ENCODE data around the gene NDNF.

Gene NDNF

GRCh38 chr4:121096191-121096590 is 23.9 kb upstream of the NDNF start:
- Histone ChIP-seq H3K4me3 (ENCODE audit: low read length) (no peak overlapping the region), H3K4me1 (ENCODE audit: control insufficient read depth, insufficient read depth, low read length) (no peaks in the 10 kb centered on the region), H3K36me3 (ENCODE audit: control insufficient read depth, insufficient read depth, low read length) (no peaks in the 10 kb centered on the region), H3K9me3 (ENCODE audit: control insufficient read depth, insufficient read depth, low read length) (no peaks in the 10 kb centered on the region), H3K27me3 (ENCODE audit: control insufficient read depth, insufficient read depth, low read length) (no peaks in the 10 kb centered on the region), H3K27ac (ENCODE audit: low read length) (no peak overlapping the region)
- DNase-seq (ENCODE audit: low read depth, low spot score): no peak

GRCh38 chr4:121094297-121094966 is 22.1 kb upstream of the NDNF start:
- Histone ChIP-seq H3K9me3 (ENCODE audit: control insufficient read depth, insufficient read depth, low read length) (no peaks in the 10 kb centered on the region), H3K27ac (ENCODE audit: low read length) (no peak overlapping the region), H3K4me1 (ENCODE audit: control insufficient read depth, insufficient read depth, low read length) (no peaks in the 10 kb centered on the region), H3K36me3 (ENCODE audit: control insufficient read depth, insufficient read depth, low read length) (no peaks in the 10 kb centered on the region), H3K27me3 (ENCODE audit: control insufficient read depth, insufficient read depth, low read length) (no peaks in the 10 kb centered on the region), H3K4me3 (ENCODE audit: low read length) (no peak overlapping the region)
- no CpG with 5 or more reads among the region's 3 CpGs for WGBS (ENCODE audit: insufficient coverage, insufficient read length)
- no peak for DNase-seq (ENCODE audit: low read depth, low spot score)

DNA sequence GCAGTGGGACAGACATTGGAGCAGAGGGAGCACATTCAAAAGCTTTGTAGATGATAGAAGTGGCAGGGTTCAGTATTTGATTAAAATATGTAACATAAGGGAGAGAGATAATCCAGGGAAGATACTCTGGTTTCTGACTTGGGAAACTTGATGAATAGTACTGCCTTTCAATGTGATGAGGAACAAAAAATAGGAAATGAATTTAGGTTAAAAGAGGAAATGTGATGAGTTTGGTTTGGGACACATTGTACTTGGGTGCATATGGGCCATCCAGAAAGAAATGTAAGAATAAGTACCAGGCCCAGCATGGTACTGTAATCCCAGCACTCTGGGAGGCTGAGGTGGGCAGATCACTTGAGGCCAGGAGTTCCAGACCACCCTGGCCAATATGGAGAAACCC is 20.9 kb upstream of the NDNF start:
- no peak overlapping the region for H3K4me3 ChIP-seq (ENCODE audit: low read length)
- DNase-seq (ENCODE audit: low read depth, low spot score): no peak
- H3K27ac ChIP-seq (ENCODE audit: low read length): no peak overlapping the region
- H3K36me3 ChIP-seq (ENCODE audit: control insufficient read depth, insufficient read depth, low read length): no peaks in the 10 kb centered on the region
- no peaks in the 10 kb centered on the region for H3K27me3 ChIP-seq (ENCODE audit: control insufficient read depth, insufficient read depth, low read length)
- no peaks in the 10 kb centered on the region for H3K9me3 ChIP-seq (ENCODE audit: control insufficient read depth, insufficient read depth, low read length)
- no peaks in the 10 kb centered on the region for H3K4me1 ChIP-seq (ENCODE audit: control insufficient read depth, insufficient read depth, low read length)

DNA sequence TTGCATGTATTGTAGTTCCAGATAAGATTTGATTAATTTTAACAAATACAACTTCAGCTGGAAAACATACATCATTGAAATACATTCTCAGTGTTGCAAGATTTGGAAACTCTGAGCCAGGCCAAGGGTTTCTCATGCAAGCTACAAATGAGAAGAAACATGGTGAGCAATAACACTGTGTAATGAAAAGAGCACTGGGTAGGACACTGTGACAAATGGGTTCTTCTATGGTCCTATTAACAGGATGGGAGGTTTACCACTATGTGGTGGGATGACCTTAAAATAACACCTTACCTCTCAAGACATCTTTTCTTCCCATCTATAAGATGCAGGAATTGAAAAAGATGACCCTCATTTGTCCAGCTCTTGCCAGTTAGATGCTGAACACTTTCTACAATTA is 19.6 kb upstream of the NDNF start:
- Histone ChIP-seq H3K4me3 (ENCODE audit: low read length) (no peak overlapping the region), H3K27ac (ENCODE audit: low read length) (no peak overlapping the region), H3K9me3 (ENCODE audit: control insufficient read depth, insufficient read depth, low read length) (no peaks in the 10 kb centered on the region), H3K4me1 (ENCODE audit: control insufficient read depth, insufficient read depth, low read length) (no peaks in the 10 kb centered on the region), H3K27me3 (ENCODE audit: control insufficient read depth, insufficient read depth, low read length) (no peaks in the 10 kb centered on the region), H3K36me3 (ENCODE audit: control insufficient read depth, insufficient read depth, low read length) (no peaks in the 10 kb centered on the region)
- no peak for DNase-seq (ENCODE audit: low read depth, low spot score)

DNA sequence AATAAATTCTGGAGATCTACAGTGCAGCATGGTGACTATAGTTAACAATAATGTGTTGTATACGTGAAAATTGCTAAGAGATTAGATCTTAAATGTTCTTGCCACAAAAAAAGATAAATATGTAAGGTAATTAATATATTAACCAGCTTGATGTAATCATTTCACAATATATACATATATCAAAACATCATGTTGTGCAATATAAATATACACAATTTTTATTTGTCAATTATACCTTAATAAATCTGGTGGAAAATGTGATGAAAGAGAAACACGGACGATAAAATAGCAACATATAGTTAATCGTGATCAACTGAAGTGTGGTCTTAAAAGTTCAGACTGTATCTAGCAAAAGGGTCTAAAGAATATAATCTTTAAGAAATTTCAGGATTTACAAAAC is 16.5 kb upstream of the NDNF start:
- Histone ChIP-seq H3K36me3 (ENCODE audit: control insufficient read depth, insufficient read depth, low read length) (no peaks in the 10 kb centered on the region), H3K4me3 (ENCODE audit: low read length) (no peak overlapping the region), H3K27me3 (ENCODE audit: control insufficient read depth, insufficient read depth, low read length) (no peaks in the 10 kb centered on the region), H3K9me3 (ENCODE audit: control insufficient read depth, insufficient read depth, low read length) (no peaks in the 10 kb centered on the region), H3K27ac (ENCODE audit: low read length) (no peak overlapping the region), H3K4me1 (ENCODE audit: control insufficient read depth, insufficient read depth, low read length) (no peaks in the 10 kb centered on the region)
- DNase-seq (ENCODE audit: low read depth, low spot score): no peak
- no CpG with 5 or more reads among the region's 4 CpGs for WGBS (ENCODE audit: insufficient coverage, insufficient read length)

DNA sequence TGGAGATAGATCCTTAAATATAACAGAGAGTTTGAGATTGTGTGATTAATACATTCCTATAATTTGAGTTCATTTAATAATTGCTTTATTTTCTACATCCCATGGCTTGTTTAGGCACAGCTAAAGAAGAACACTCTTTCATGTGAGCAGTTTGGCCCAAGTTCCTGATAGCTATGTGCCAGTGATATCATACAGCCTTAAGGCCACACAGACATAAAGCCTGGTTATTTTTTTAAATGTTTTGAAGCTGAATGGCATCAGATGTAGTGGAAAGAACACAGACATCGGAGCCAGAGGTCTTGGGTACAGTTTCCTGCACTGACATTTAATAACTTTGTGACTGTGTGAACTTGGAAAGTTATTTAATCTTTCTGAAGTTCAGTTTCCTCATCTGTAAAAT is 7.0 kb upstream of the NDNF start:
- H3K36me3 ChIP-seq (ENCODE audit: control insufficient read depth, insufficient read depth, low read length): no peaks in the 10 kb centered on the region
- no CpG with 5 or more reads among the region's 1 CpG for WGBS (ENCODE audit: insufficient coverage, insufficient read length)
- no peaks in the 10 kb centered on the region for H3K27me3 ChIP-seq (ENCODE audit: control insufficient read depth, insufficient read depth, low read length)
- peaks cover 1% of the 10 kb centered on the region; the same call in 1 of the 2 replicates for H3K4me1 ChIP-seq (ENCODE audit: control insufficient read depth, insufficient read depth, low read length)
- H3K9me3 ChIP-seq (ENCODE audit: control insufficient read depth, insufficient read depth, low read length): no peaks in the 10 kb centered on the region
- no peak overlapping the region for H3K4me3 ChIP-seq (ENCODE audit: low read length)
- no peak overlapping the region for H3K27ac ChIP-seq (ENCODE audit: low read length)
- DNase-seq (ENCODE audit: low read depth, low spot score): no peak

DNA sequence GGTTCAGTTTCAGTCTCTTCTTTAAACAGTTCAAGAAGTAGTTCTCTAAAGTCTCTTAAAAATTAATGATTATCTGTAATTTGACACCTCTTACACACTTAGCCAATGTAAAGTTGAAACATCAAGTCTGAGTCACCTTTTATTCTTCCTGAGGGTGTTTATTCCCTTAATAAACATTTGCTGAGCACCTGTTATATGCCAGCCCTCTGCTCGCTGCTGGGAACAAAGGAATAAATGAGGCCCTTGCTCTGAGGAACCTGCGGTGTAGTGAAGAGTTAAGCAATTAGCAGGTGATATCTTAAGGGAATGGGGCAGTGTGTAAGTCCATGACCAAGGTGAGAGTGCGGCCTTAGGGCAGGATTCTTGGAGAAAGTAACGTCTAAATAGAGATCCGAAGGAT is 5.2 kb upstream of the NDNF start:
- peaks cover 3% of the 10 kb centered on the region; the same call in 1 of the 2 replicates for H3K4me1 ChIP-seq (ENCODE audit: control insufficient read depth, insufficient read depth, low read length)
- H3K27ac ChIP-seq (ENCODE audit: low read length): no peak overlapping the region
- H3K9me3 ChIP-seq (ENCODE audit: control insufficient read depth, insufficient read depth, low read length): no peaks in the 10 kb centered on the region
- no CpG with 5 or more reads among the region's 5 CpGs for WGBS (ENCODE audit: insufficient coverage, insufficient read length)
- no peak for DNase-seq (ENCODE audit: low read depth, low spot score)
- H3K27me3 ChIP-seq (ENCODE audit: control insufficient read depth, insufficient read depth, low read length): no peaks in the 10 kb centered on the region; the same call in 1 of the 2 replicates
- H3K36me3 ChIP-seq (ENCODE audit: control insufficient read depth, insufficient read depth, low read length): no peaks in the 10 kb centered on the region
- H3K4me3 ChIP-seq (ENCODE audit: low read length): no peak overlapping the region

- H3K36me3 ChIP-seq (ENCODE audit: control insufficient read depth, insufficient read depth, low read length): no peaks in the 10 kb centered on the region
- peaks cover 3% of the 10 kb centered on the region; the same call in 1 of the 2 replicates for H3K4me1 ChIP-seq (ENCODE audit: control insufficient read depth, insufficient read depth, low read length)
- DNase-seq (ENCODE audit: low read depth, low spot score): no peak
- peaks cover 3% of the 10 kb centered on the region; the same call in 1 of the 2 replicates for H3K27me3 ChIP-seq (ENCODE audit: control insufficient read depth, insufficient read depth, low read length)
- WGBS (ENCODE audit: insufficient coverage, insufficient read length): no CpG with 5 or more reads among the region's 6 CpGs
- H3K9me3 ChIP-seq (ENCODE audit: control insufficient read depth, insufficient read depth, low read length): no peaks in the 10 kb centered on the region
- H3K27ac ChIP-seq (ENCODE audit: low read length): no peak overlapping the region
- H3K4me3 ChIP-seq (ENCODE audit: low read length): no peak overlapping the region
These were observed 4.1 kb upstream of the NDNF start for GRCh38 chr4:121076416-121076815.

DNA sequence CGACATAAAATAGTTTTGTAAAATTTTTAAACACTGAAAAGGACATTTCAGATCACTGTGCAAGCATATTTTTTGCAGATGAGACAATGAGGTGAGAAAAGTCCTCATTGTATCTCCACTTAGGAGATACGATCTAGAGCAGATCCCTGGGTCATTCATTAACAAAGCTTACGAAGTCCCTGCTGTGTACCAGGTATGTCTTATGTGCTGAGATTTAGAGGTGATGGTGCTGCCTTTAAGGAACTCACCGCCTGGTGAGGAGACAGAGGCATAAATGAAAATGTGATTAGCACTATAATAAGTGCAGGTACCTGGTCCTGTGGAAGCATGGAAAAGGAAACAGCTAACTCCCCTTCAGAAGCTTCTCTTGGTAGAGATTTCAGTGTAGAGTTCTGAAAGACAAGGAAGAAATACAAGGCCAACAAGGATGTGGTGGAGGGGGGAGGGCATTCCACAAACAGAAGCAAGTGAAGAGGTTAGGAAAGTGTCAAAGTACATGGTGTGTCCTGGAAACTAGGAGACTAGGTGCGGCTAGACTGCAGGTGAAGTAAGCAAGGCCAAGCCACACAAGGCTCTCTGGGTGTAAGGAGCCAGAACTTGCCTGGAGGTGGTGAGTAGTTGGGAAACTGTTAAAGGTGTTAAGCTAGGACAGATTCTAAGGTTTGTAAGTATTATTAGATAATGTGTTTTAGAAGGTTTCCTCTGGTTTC is 1.5 kb upstream of the NDNF start:
- no peaks in the 10 kb centered on the region for H3K9me3 ChIP-seq (ENCODE audit: control insufficient read depth, insufficient read depth, low read length)
- no peaks in the 10 kb centered on the region for H3K36me3 ChIP-seq (ENCODE audit: control insufficient read depth, insufficient read depth, low read length)
- DNase-seq (ENCODE audit: low read depth, low spot score): no peak
- no CpG with 5 or more reads among the region's 5 CpGs for WGBS (ENCODE audit: insufficient coverage, insufficient read length)
- peaks cover 5% of the 10 kb centered on the region; the same call in 1 of the 2 replicates for H3K27me3 ChIP-seq (ENCODE audit: control insufficient read depth, insufficient read depth, low read length)
- no peak overlapping the region for H3K27ac ChIP-seq (ENCODE audit: low read length)
- no peak overlapping the region for H3K4me3 ChIP-seq (ENCODE audit: low read length)
- peaks cover 3% of the 10 kb centered on the region; the same call in 1 of the 2 replicates for H3K4me1 ChIP-seq (ENCODE audit: control insufficient read depth, insufficient read depth, low read length)

DNA sequence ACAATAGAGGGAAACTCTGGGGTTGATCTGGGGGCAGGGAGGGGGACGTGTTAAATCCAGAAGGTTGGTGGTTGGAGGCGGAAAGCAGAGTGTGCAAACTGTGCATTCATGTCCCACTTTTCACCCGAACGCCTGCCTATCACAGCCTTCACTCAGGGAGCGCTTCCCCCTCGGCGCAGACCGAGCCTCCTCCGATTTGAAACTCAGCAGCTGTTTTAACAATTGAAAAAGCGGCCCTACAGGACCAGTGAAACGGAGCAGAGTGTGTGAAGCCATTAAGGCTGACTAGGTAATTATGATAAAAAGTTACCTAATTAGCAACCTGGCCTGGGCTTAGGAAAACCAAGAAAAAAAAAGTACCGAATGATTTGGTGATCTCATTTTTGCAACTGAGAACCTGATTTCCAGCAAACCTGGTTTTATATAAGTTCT is 685 bp upstream of the NDNF start:
- DNase-seq (ENCODE audit: low read depth, low spot score): no peak
- peaks cover 5% of the 10 kb centered on the region; the same call in 1 of the 2 replicates for H3K27me3 ChIP-seq (ENCODE audit: control insufficient read depth, insufficient read depth, low read length)
- peaks cover 3% of the 10 kb centered on the region; the same call in 1 of the 2 replicates for H3K4me1 ChIP-seq (ENCODE audit: control insufficient read depth, insufficient read depth, low read length)
- H3K9me3 ChIP-seq (ENCODE audit: control insufficient read depth, insufficient read depth, low read length): no peaks in the 10 kb centered on the region
- no peak overlapping the region for H3K27ac ChIP-seq (ENCODE audit: low read length)
- H3K36me3 ChIP-seq (ENCODE audit: control insufficient read depth, insufficient read depth, low read length): no peaks in the 10 kb centered on the region
- WGBS (ENCODE audit: insufficient coverage, insufficient read length): no CpG with 5 or more reads among the region's 12 CpGs
- peak overlapping the region; percentile 61; the same call in 1 of the 2 replicates for H3K4me3 ChIP-seq (ENCODE audit: low read length)
